ENCODE measurements around the gene SMIM9. TPM values are rescaled to one million over a fixed set of nuclear protein-coding genes. Genes with fewer than 3 reads are reported as not detected.

Gene SMIM9
- total and polyA plus RNA-seq, 9 of the 15 experiments (the other 6 are each of a cell fraction or from before 2014, with no cell fraction given) = 0.08 TPM; not detected in 8

DNA sequence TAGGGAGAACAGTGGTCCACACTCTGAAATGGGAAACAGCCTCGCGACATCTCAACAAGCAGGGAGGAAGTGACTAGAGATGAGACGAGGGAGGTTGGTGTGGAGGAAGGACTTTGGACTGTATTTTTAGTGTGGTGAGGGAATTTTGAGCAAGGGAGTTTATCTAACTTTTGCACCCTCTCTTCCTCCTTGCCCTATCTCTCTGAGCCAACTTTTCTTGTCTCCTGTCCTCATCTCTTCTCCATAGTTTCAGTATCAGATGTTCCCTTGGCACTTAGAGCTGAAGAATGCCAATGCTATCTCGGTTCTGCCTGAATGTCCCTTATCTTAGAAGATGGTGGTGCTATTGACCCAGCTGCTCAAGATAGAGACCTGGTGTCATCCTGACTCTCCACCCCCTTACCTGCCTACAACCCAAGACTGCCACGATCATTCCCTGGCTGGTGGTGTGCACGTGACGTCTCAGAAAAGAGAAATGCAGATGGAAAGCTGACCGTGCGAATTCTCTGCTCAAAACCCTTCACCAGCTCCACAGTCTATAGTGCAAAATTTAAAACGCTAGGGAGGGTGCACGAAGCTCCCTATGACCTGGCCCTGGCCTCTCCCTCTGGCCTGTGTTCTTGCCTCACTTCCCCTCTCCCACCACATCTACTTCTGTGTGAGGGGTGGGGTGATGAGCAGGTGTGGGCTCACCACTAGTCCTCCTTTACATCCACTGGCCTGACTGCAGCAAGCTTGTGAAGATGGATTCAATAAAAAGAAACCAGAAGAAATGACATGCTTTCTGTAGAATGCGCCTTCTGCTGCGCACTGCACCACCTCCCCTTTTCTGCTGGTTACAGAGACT, 50.1 kb downstream of the SMIM9 start (continued):
- TF ChIP-seq BHLHE40 (IDR thresholded peaks at IDR 0.05; ENCODE audit: low read length) = peak; percentile 79; the same call in 1 of the 2 replicates
- no peak for TF ChIP-seq RFX5 (IDR thresholded peaks at IDR 0.05; ENCODE audit: low read depth, low read length)
- TF ChIP-seq JUND (IDR thresholded peaks at IDR 0.05; ENCODE audit: borderline replicate concordance, low read depth, low read length) = no peak
- TF ChIP-seq JUND (tag; IDR thresholded peaks at IDR 0.05; ENCODE audit: borderline replicate concordance, low read depth, low read length) = peak; percentile 55; the same call in 1 of the 3 replicates
- no peak for TF ChIP-seq HDAC3 (IDR thresholded peaks at IDR 0.05; ENCODE audit: borderline replicate concordance, partially characterized antibody)
- TF ChIP-seq KDM1A (IDR thresholded peaks at IDR 0.05) = no peak
- TF ChIP-seq EGR1 (conservative IDR thresholded peaks at IDR 0.05) = no peak
- no peak for TF ChIP-seq ZNF263 (CRISPR knock-in tag; IDR thresholded peaks at IDR 0.05; ENCODE audit: borderline replicate concordance)
- TF ChIP-seq, protein P1, sequence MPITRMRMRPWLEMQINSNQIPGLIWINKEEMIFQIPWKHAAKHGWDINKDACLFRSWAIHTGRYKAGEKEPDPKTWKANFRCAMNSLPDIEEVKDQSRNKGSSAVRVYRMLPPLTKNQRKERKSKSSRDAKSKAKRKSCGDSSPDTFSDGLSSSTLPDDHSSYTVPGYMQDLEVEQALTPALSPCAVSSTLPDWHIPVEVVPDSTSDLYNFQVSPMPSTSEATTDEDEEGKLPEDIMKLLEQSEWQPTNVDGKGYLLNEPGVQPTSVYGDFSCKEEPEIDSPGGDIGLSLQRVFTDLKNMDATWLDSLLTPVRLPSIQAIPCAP (CRISPR knock-in tag; IDR thresholded peaks at IDR 0.05; ENCODE audit: borderline replicate concordance) = no peak
- TF ChIP-seq CGGBP1 (CRISPR knock-in tag; IDR thresholded peaks at IDR 0.05) = no peak
- TF ChIP-seq, protein P2, sequence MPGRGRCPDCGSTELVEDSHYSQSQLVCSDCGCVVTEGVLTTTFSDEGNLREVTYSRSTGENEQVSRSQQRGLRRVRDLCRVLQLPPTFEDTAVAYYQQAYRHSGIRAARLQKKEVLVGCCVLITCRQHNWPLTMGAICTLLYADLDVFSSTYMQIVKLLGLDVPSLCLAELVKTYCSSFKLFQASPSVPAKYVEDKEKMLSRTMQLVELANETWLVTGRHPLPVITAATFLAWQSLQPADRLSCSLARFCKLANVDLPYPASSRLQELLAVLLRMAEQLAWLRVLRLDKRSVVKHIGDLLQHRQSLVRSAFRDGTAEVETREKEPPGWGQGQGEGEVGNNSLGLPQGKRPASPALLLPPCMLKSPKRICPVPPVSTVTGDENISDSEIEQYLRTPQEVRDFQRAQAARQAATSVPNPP (IDR thresholded peaks at IDR 0.05; ENCODE audit: borderline replicate concordance, insufficient read depth, insufficient read length) = no peak
- peak; percentile 49; the same call in 1 of the 2 replicates for TF ChIP-seq SUPT5H (IDR thresholded peaks at IDR 0.05)
- no peak for TF ChIP-seq MYBL2 (IDR thresholded peaks at IDR 0.05; ENCODE audit: low read depth)
- TF ChIP-seq MYBL2 (CRISPR knock-in tag; IDR thresholded peaks at IDR 0.05; ENCODE audit: borderline replicate concordance) = no peak
- TF ChIP-seq NFATC3 (IDR thresholded peaks at IDR 0.05) = no peak
- TF ChIP-seq, protein P3, sequence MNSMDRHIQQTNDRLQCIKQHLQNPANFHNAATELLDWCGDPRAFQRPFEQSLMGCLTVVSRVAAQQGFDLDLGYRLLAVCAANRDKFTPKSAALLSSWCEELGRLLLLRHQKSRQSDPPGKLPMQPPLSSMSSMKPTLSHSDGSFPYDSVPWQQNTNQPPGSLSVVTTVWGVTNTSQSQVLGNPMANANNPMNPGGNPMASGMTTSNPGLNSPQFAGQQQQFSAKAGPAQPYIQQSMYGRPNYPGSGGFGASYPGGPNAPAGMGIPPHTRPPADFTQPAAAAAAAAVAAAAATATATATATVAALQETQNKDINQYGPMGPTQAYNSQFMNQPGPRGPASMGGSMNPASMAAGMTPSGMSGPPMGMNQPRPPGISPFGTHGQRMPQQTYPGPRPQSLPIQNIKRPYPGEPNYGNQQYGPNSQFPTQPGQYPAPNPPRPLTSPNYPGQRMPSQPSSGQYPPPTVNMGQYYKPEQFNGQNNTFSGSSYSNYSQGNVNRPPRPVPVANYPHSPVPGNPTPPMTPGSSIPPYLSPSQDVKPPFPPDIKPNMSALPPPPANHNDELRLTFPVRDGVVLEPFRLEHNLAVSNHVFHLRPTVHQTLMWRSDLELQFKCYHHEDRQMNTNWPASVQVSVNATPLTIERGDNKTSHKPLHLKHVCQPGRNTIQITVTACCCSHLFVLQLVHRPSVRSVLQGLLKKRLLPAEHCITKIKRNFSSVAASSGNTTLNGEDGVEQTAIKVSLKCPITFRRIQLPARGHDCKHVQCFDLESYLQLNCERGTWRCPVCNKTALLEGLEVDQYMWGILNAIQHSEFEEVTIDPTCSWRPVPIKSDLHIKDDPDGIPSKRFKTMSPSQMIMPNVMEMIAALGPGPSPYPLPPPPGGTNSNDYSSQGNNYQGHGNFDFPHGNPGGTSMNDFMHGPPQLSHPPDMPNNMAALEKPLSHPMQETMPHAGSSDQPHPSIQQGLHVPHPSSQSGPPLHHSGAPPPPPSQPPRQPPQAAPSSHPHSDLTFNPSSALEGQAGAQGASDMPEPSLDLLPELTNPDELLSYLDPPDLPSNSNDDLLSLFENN (IDR thresholded peaks at IDR 0.05; ENCODE audit: low read depth in 2 of 2, low read length in 2 of 2) = no peak
- no peak for TF ChIP-seq CREB5 (CRISPR knock-in tag; IDR thresholded peaks at IDR 0.05)
- TF ChIP-seq NR2C1 (IDR thresholded peaks at IDR 0.05) = no peak
- no peak for TF ChIP-seq NR2C1 (tag; IDR thresholded peaks at IDR 0.05)
- no peak for TF ChIP-seq GABPB2 (CRISPR knock-in tag; conservative IDR thresholded peaks at IDR 0.05)
- TF ChIP-seq CHD4 (IDR thresholded peaks at IDR 0.05; ENCODE audit: insufficient read depth, insufficient replicate concordance, low read depth, low read length, poor library complexity, severe bottlenecking) = no peak

Measured in K562 (cell line).